Spleen (tissue), 11 donors: ENCODE data around the gene HID1. TPM values are rescaled to one million over a fixed set of nuclear protein-coding genes. Genes with fewer than 3 reads are reported as not detected.
A peak's percentile ranks its signal among the peaks of the same experiment; 100 is the strongest.

ENCODE experiments used
- DNase-seq: peaks from one replicate; pipeline ENCODE4 v3.0.0-alpha.2; 2020
- H3K27ac ChIP-seq, 8 donors: fragments of 200-600 bp; sonication (generic) in 7 of 8; 1 replicate in 4 of 8; 2 replicates in 4 of 8; pipeline versions ENCODE4 v1.5.0 to v1.8.0; 2016 to 2021; ENCODE audit warnings: inconsistent platforms in 4 of 8, mild to moderate bottlenecking in 4 of 8, moderate library complexity in 1 of 8
- H3K27me3 ChIP-seq, 7 donors: fragments of 200-600 bp; sonication (generic) in 6 of 7; replicated peaks in 1 of 7; 1 replicate in 4 of 7; 2 replicates in 3 of 7; pipeline versions ENCODE4 v1.5.0 to v1.8.0; 2016 to 2021; ENCODE audit warnings: inconsistent platforms in 3 of 7, mild to moderate bottlenecking in 1 of 7
- H3K36me3 ChIP-seq, 6 donors: fragments of 200-600 bp; sonication (generic) in 5 of 6; 1 replicate in 4 of 6; 2 replicates in 2 of 6; pipeline versions ENCODE4 v1.5.0 to v1.8.0; 2016 to 2021; ENCODE audit warnings: inconsistent platforms in 2 of 6
- H3K4me1 ChIP-seq, 6 donors: fragments of 200-600 bp; sonication (generic) in 5 of 6; 1 replicate in 3 of 6; 2 replicates in 3 of 6; pipeline versions ENCODE4 v1.5.0 to v1.8.0; 2016 to 2021; ENCODE audit warnings: inconsistent platforms in 3 of 6
- H3K4me3 ChIP-seq, 8 donors: fragments of 200-600 bp; sonication (generic) in 7 of 8; 1 replicate in 4 of 8; 2 replicates in 4 of 8; pipeline versions ENCODE4 v1.5.0 to v1.8.0; 2016 to 2021; ENCODE audit warnings: inconsistent platforms in 4 of 8, mild to moderate bottlenecking in 4 of 8, moderate library complexity in 2 of 8
- H3K9me3 ChIP-seq, 8 donors: fragments of 200-600 bp; sonication (generic) in 7 of 8; 1 replicate in 4 of 8; 2 replicates in 4 of 8; pipeline versions ENCODE4 v1.5.0 to v1.8.0; 2016 to 2021; ENCODE audit warnings: inconsistent platforms in 4 of 8
- POLR2A ChIP-seq, 3 donors: fragments of 450-650 bp; IDR thresholded peaks; one replicate each; pipeline ENCODE4 v1.5.1; 2017; ENCODE audit warnings: antibody characterized with exemption in 3 of 3, mild to moderate bottlenecking in 1 of 3
- POLR2AphosphoS5 ChIP-seq, 3 donors: sonication (generic); formaldehyde crosslinking; IDR thresholded peaks; one replicate each; pipeline ENCODE4 v1.5.1; 2017; ENCODE audit warnings: antibody characterized with exemption in 3 of 3
- WGBS, 5 donors: extraction: QIAGEN DNeasy Blood & Tissue Kit in 3 of 5; methylation state at CpG; one replicate each; pipeline versions ENCODE4 v1.1.5 to v1.1.7; 2013 to 2018; 5-methylcytosine and 5-hydroxymethylcytosine counted together
- intact Hi-C: fragments of 100-400 bp; cut with DNase I; formaldehyde crosslinking; loops from one replicate; pipeline ENCODE4 v1.15.0; 2023; ENCODE audit warnings: low total_unique reads
- polyA plus RNA-seq, 3 donors: library from polyadenylated mRNA; stranded (reverse); fragments of 200-250 nt; gene quantifications; one replicate each; pipeline ENCODE4 v1.2.1, GENCODE V29; 2013
- total RNA-seq, 7 donors: library from RNA; depleted of rRNA in 3 of 7; stranded (reverse); fragments of >200 nt in 3 of 7; fragmentation: NEBNext Ultra II Directional in 4 of 7; extraction: Animal tissue kit (Norgen Biotek cat#: 25700) in 4 of 7; gene quantifications; one replicate each; pipeline versions ENCODE4 v1.1.0 to v1.2.1, GENCODE V29; 2016 to 2021
- TF ChIP-seq, protein P1 (sequence below), 11 experiments: fragments of 200-600 bp in 7 of 11; fragments of 450-650 bp in 4 of 11; sonication (generic) in 4 of 11; IDR thresholded peaks in 8 of 11; conservative IDR thresholded peaks in 3 of 11; 1 replicate in 7 of 11; 2 replicates in 4 of 11; pipeline versions ENCODE4 v1.4.0 to v1.8.0; 2016 to 2021; ENCODE audit warnings: antibody characterized with exemption in 11 of 11, inconsistent platforms in 4 of 11, mild to moderate bottlenecking in 1 of 11
- donor health status: healthy with polysubstance abuse.
- donor health status: DM: no; HTN: no; CAD: no; lungs with moderate emphysema.
- donor health status: DM: no; HTN: no; CAD: no.
- donor health status: Bipolar disorder and iron deficiency.
- donor health status: healthy.
- donor health status: DM: no; HTN: no; CAD: no.
- donor health status: DM: yes; HTN: yes; CAD: no.

Gene HID1
- total and polyA plus RNA-seq, 10 donors = 5.2 to 39.4 (median 24.8) TPM

DNA sequence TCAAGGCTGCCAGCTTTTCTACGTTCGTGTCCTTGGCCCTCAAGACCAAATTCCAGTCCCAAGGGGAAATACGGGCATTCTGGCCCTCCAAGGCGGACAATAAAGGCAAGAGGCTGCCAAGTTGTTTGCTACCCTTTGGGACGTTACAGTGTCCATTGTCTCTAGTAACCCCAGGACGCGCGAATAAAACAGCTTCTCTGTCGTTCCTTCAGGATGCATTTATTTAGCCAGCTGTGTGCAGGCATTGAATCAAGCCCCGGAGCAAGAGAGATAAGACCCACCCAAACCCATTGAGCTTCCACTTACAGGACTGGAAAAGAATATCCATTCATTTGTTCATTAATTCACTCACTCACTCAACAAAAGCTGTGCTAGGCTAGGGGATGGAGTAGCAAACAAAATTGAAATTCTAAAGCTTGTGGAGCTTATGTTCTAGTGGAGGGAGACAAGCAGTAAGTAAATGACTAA is 40.6 kb upstream of the HID1 start:
- intact Hi-C loops = no loop called here
- Histone ChIP-seq H3K27ac (peak overlapping the region; percentile 72 to 88 (median 87)), H3K36me3 (peaks cover 0 to 26% (median 13%) of the 10 kb centered on the region in 6 donors), H3K27me3 (no peaks in the 10 kb centered on the region), H3K9me3 (no peaks in the 10 kb centered on the region), H3K4me1 (peaks cover 12 to 43% (median 24%) of the 10 kb centered on the region in 6 donors), H3K4me3 (peak overlapping the region; percentile 70 to 95 (median 88))
- TF ChIP-seq POLR2AphosphoS5 (IDR thresholded peaks at IDR 0.05) = no peak
- no peak for TF ChIP-seq POLR2A (IDR thresholded peaks at IDR 0.05)
- TF ChIP-seq, protein P1, sequence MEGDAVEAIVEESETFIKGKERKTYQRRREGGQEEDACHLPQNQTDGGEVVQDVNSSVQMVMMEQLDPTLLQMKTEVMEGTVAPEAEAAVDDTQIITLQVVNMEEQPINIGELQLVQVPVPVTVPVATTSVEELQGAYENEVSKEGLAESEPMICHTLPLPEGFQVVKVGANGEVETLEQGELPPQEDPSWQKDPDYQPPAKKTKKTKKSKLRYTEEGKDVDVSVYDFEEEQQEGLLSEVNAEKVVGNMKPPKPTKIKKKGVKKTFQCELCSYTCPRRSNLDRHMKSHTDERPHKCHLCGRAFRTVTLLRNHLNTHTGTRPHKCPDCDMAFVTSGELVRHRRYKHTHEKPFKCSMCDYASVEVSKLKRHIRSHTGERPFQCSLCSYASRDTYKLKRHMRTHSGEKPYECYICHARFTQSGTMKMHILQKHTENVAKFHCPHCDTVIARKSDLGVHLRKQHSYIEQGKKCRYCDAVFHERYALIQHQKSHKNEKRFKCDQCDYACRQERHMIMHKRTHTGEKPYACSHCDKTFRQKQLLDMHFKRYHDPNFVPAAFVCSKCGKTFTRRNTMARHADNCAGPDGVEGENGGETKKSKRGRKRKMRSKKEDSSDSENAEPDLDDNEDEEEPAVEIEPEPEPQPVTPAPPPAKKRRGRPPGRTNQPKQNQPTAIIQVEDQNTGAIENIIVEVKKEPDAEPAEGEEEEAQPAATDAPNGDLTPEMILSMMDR (IDR thresholded peaks at IDR 0.05 in 8 of 11, conservative IDR thresholded peaks at IDR 0.05 in 3 of 11) = no peak
- 0 to 3% (median 1%) methylated on average over 7 to 10 of the region's 10 CpGs for WGBS, 5 donors
- DNase-seq = no peak

DNA sequence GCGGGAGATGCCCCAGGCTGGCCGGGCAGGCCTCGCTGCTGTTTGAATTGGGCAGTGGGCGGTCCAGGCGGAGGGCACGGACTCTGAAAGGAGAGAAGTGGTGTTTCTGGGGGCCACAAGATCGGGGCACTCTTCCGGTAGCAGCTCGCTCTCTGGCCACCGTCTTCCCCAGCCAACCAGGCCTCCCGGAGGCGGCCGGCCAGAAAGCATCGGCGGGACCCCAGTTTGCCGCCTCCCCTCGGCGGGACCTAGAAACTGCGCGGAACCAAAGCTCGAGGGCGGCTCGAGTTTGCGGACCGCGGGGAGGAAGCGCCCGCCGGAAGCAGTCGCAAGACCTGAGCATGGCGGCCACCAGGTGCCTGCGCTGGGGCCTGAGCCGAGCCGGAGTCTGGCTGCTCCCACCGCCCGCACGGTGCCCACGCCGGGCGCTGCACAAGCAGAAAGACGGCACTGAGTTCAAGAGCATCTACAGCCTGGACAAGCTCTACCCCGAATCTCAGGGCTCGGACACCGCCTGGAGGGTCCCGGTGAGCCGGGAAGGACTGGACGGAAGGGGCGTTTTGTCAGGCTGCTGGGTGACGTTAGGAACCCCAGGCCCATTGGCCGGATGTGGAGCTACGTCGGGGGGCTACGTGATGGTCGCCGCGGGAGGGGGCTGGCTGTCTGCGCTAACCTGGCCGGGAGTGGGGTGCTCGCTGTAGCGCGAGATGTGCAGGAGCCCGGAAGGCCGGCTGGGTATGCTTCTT is 40.0 kb upstream of the HID1 start, which contains the start of gene MRPL58:
MRPL58 (plus strand) TSS at position 325 of the 746 bp plus-strand sequence; CDS start at position 342, 17 bp downstream.
- intact Hi-C loops = no loop called here
- Histone ChIP-seq H3K4me1 (peaks cover 12 to 43% (median 24%) of the 10 kb centered on the region in 6 donors), H3K27me3 (no peaks in the 10 kb centered on the region), H3K27ac (peak within 1 kb of the TSS; percentile 72 to 88 (median 87)), H3K9me3 (no peaks in the 10 kb centered on the region), H3K4me3 (peak within 1 kb of the TSS; percentile 70 to 95 (median 88)), H3K36me3 (peaks cover 0 to 20% (median 8%) of the 10 kb centered on the region in 6 donors)
- TF ChIP-seq POLR2A (IDR thresholded peaks at IDR 0.05) = no peak
- TF ChIP-seq, protein P1 (IDR thresholded peaks at IDR 0.05 in 8 of 11, conservative IDR thresholded peaks at IDR 0.05 in 3 of 11) = peak in 10 of 11 experiments; percentile 42 to 77 (median 70)
- peak; percentile 84 to 93 (median 87) for TF ChIP-seq POLR2AphosphoS5 (IDR thresholded peaks at IDR 0.05)
- 1 to 10% (median 4%) methylated on average over 21 to 63 of the region's 63 CpGs for whole genome bisulfite sequencing, 5 donors
- DNase-seq = peak; percentile 96

DNA sequence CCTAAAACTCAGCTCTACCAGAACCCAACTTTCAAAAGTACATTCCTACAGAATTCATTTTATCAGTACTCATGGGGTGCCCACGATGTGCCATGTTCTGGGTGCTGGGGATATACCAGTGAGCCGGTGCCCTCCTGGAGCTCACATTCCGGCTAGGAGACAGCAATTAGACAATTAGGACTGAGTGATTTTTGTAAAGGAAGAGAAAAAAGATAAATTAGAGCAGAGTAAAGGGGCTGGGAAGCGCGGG is 39.5 kb upstream of the HID1 start:
- no peaks in the 10 kb centered on the region for H3K27me3 ChIP-seq
- intact Hi-C loops = no loop called here
- peak overlapping the region; percentile 72 to 88 (median 87) for H3K27ac ChIP-seq
- TF ChIP-seq POLR2A (IDR thresholded peaks at IDR 0.05) = no peak
- TF ChIP-seq, protein P1 (IDR thresholded peaks at IDR 0.05 in 8 of 11, conservative IDR thresholded peaks at IDR 0.05 in 3 of 11) = no peak
- no peaks in the 10 kb centered on the region for H3K9me3 ChIP-seq
- WGBS, 5 donors = 22 to 67% (median 63%) methylated on average over 5 of the region's 5 CpGs
- H3K4me3 ChIP-seq = peak overlapping the region; percentile 70 to 95 (median 88)
- peaks cover 0 to 15% (median 4%) of the 10 kb centered on the region in 6 donors for H3K36me3 ChIP-seq
- DNase-seq = no peak
- H3K4me1 ChIP-seq = peaks cover 12 to 43% (median 24%) of the 10 kb centered on the region in 6 donors

DNA sequence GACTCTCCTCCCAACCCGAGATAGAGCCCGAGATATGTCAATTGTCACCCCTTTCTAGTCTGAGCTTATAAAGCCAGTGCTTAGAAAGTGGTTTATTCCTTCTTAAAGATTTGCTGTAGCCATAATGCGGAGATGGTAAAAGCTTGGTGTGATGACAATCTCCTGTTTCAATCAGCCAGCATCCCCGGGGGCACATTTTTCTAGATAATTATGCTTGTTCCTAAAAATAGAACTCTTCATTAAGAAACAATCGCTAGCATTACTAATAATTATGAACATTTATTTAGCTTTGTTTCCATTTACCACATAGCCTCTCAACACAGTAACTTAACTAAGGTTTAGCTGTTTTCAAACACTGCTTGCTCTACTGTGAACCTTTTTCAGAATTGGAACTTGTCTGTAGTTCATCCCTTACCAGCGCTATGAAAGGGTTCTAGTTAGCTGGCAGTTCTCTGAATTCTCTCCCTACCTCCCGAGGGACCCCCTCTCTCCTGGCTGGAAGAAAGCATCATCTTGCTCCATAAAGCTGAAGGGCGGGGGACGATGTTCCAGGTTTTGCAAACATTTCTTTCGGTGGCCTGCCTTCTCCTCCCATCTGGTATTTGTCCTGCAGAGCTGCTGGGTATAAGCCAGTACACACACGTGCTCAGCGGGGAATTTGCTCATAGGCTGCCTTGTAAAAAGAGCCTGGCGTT is 39.0 kb upstream of the HID1 start:
- no peak for DNase-seq
- intact Hi-C loops = no loop called here
- WGBS, 5 donors = 68 to 85% (median 83%) methylated on average over 13 of the region's 13 CpGs
- peak overlapping the region in 7 of 8 donors; percentile 72 to 88 (median 87) for H3K27ac ChIP-seq
- H3K4me3 ChIP-seq = peak overlapping the region in 4 of 8 donors; percentile 73 to 94 (median 82)
- no peaks in the 10 kb centered on the region for H3K9me3 ChIP-seq
- TF ChIP-seq, protein P1 (IDR thresholded peaks at IDR 0.05 in 8 of 11, conservative IDR thresholded peaks at IDR 0.05 in 3 of 11) = no peak
- no peak for TF ChIP-seq POLR2A (IDR thresholded peaks at IDR 0.05)
- no peak for TF ChIP-seq POLR2AphosphoS5 (IDR thresholded peaks at IDR 0.05)
- no peaks in the 10 kb centered on the region for H3K27me3 ChIP-seq
- peaks cover 12 to 41% (median 24%) of the 10 kb centered on the region in 6 donors for H3K4me1 ChIP-seq
- peaks cover 0 to 10% (median 2%) of the 10 kb centered on the region in 6 donors for H3K36me3 ChIP-seq
